HEK293 (cell line): ENCODE measurements around the gene PRICKLE3.

Source experiments
- BCL11A ChIP-seq: fragments of 450-650 bp; formaldehyde crosslinking; IDR thresholded peaks from 2 replicates; pipeline ENCODE4 v1.5.1; 2016; ENCODE audit warnings: low read depth, missing biosample characterization, missing genetic modification characterization
- GLIS2 ChIP-seq: fragments of 450-650 bp; formaldehyde crosslinking; IDR thresholded peaks from 2 replicates; pipeline ENCODE4 v1.5.1; 2016; ENCODE audit warnings: missing biosample characterization, missing genetic modification characterization
- SP2 ChIP-seq: fragments of 450-650 bp; formaldehyde crosslinking; IDR thresholded peaks from 2 replicates; pipeline ENCODE4 v1.5.1; 2016; ENCODE audit warnings: missing biosample characterization, missing genetic modification characterization
- SP7 ChIP-seq: fragments of 450-650 bp; formaldehyde crosslinking; IDR thresholded peaks from 2 replicates; pipeline ENCODE4 v1.5.1; 2016; ENCODE audit warnings: missing biosample characterization, missing genetic modification characterization
- ZBTB21 ChIP-seq: fragments of 450-650 bp; formaldehyde crosslinking; IDR thresholded peaks from 2 replicates; pipeline ENCODE4 v1.5.1; 2017; ENCODE audit warnings: missing biosample characterization, missing genetic modification characterization
- ZBTB8A ChIP-seq: fragments of 450-650 bp; formaldehyde crosslinking; IDR thresholded peaks from 2 replicates; pipeline ENCODE4 v1.5.1; 2016; ENCODE audit warnings: missing biosample characterization, missing genetic modification characterization
- ZNF112 ChIP-seq: fragments of 450-650 bp; formaldehyde crosslinking; IDR thresholded peaks from 2 replicates; pipeline ENCODE4 v1.5.0; 2017; ENCODE audit warnings: missing biosample characterization, missing genetic modification characterization
- ZNF169 ChIP-seq: fragments of 450-650 bp; formaldehyde crosslinking; IDR thresholded peaks from 2 replicates; pipeline ENCODE4 v1.5.1; 2016; ENCODE audit warnings: missing biosample characterization, missing genetic modification characterization
- ZNF175 ChIP-seq: fragments of 450-650 bp; formaldehyde crosslinking; IDR thresholded peaks from 2 replicates; pipeline ENCODE4 v1.5.1; 2016; ENCODE audit warnings: missing biosample characterization, missing genetic modification characterization
- ZNF311 ChIP-seq: fragments of 450-650 bp; formaldehyde crosslinking; IDR thresholded peaks from 2 replicates; pipeline ENCODE4 v1.5.1; 2017; ENCODE audit warnings: missing biosample characterization, missing genetic modification characterization, borderline replicate concordance
- ZNF354C ChIP-seq: fragments of 450-650 bp; formaldehyde crosslinking; IDR thresholded peaks from 2 replicates; pipeline ENCODE4 v1.5.1; 2016; ENCODE audit warnings: missing biosample characterization, missing genetic modification characterization, low read depth, borderline replicate concordance
- ZNF366 ChIP-seq: fragments of 450-650 bp; formaldehyde crosslinking; conservative IDR thresholded peaks from 2 replicates; pipeline ENCODE4 v1.5.1; 2016; ENCODE audit warnings: missing biosample characterization, missing genetic modification characterization
- ZNF394 ChIP-seq: fragments of 450-650 bp; formaldehyde crosslinking; IDR thresholded peaks from 2 replicates; pipeline ENCODE4 v1.5.1; 2016; ENCODE audit warnings: missing biosample characterization, missing genetic modification characterization, mild to moderate bottlenecking, moderate library complexity, borderline replicate concordance
- ZNF426 ChIP-seq: fragments of 450-650 bp; formaldehyde crosslinking; IDR thresholded peaks from 2 replicates; pipeline ENCODE4 v1.5.1; 2017; ENCODE audit warnings: missing biosample characterization, missing genetic modification characterization, mild to moderate bottlenecking, inconsistent platforms, moderate library complexity
- ZNF510 ChIP-seq: fragments of 450-650 bp; formaldehyde crosslinking; IDR thresholded peaks from 2 replicates; pipeline ENCODE4 v1.5.1; 2018; ENCODE audit warnings: mild to moderate bottlenecking, missing genetic modification characterization, missing biosample characterization; ENCODE audit not compliant: insufficient replicate concordance
- ZNF560 ChIP-seq: fragments of 450-650 bp; formaldehyde crosslinking; IDR thresholded peaks from 2 replicates; pipeline ENCODE4 v1.5.1; 2017; ENCODE audit warnings: missing biosample characterization, missing genetic modification characterization, borderline replicate concordance
- ZNF585B ChIP-seq: fragments of 450-650 bp; formaldehyde crosslinking; IDR thresholded peaks from 2 replicates; pipeline ENCODE4 v1.5.1; 2016; ENCODE audit warnings: missing biosample characterization, missing genetic modification characterization
- ZNF629 ChIP-seq: fragments of 450-650 bp; formaldehyde crosslinking; IDR thresholded peaks from 2 replicates; pipeline ENCODE4 v1.5.1; 2017; ENCODE audit warnings: missing biosample characterization, missing genetic modification characterization
- TF ChIP-seq, protein P1 (sequence below): fragments of 450-650 bp; formaldehyde crosslinking; IDR thresholded peaks from 2 replicates; pipeline ENCODE4 v1.5.1; 2017; ENCODE audit warnings: missing biosample characterization, missing genetic modification characterization
- TF ChIP-seq, protein P2 (sequence below): fragments of 450-650 bp; formaldehyde crosslinking; optimal IDR thresholded peaks from 2 replicates; pipeline ENCODE3; 2016; ENCODE audit warnings: missing biosample characterization, mild to moderate bottlenecking, missing genetic modification characterization
- TF ChIP-seq, protein P3 (sequence below): fragments of 450-650 bp; formaldehyde crosslinking; IDR thresholded peaks from 2 replicates; pipeline ENCODE4 v1.5.1; 2016; ENCODE audit warnings: missing biosample characterization, missing genetic modification characterization, low read depth
- TF ChIP-seq, protein P4 (sequence below): fragments of 450-650 bp; formaldehyde crosslinking; IDR thresholded peaks from 2 replicates; pipeline ENCODE4 v1.5.1; 2017; ENCODE audit warnings: missing biosample characterization, missing genetic modification characterization
- TF ChIP-seq, protein P5 (sequence below): fragments of 450-650 bp; formaldehyde crosslinking; IDR thresholded peaks from 2 replicates; pipeline ENCODE4 v1.5.1; 2016; ENCODE audit warnings: missing biosample characterization, missing genetic modification characterization
- TF ChIP-seq, protein P6 (sequence below): fragments of 450-650 bp; formaldehyde crosslinking; IDR thresholded peaks from 2 replicates; pipeline ENCODE4 v1.5.1; 2016; ENCODE audit warnings: missing biosample characterization, missing genetic modification characterization
- TF ChIP-seq, protein P7 (sequence below): fragments of 450-650 bp; formaldehyde crosslinking; IDR thresholded peaks from 2 replicates; pipeline ENCODE4 v1.5.1; 2016; ENCODE audit warnings: missing biosample characterization, missing genetic modification characterization

PRICKLE3 gene

DNA sequence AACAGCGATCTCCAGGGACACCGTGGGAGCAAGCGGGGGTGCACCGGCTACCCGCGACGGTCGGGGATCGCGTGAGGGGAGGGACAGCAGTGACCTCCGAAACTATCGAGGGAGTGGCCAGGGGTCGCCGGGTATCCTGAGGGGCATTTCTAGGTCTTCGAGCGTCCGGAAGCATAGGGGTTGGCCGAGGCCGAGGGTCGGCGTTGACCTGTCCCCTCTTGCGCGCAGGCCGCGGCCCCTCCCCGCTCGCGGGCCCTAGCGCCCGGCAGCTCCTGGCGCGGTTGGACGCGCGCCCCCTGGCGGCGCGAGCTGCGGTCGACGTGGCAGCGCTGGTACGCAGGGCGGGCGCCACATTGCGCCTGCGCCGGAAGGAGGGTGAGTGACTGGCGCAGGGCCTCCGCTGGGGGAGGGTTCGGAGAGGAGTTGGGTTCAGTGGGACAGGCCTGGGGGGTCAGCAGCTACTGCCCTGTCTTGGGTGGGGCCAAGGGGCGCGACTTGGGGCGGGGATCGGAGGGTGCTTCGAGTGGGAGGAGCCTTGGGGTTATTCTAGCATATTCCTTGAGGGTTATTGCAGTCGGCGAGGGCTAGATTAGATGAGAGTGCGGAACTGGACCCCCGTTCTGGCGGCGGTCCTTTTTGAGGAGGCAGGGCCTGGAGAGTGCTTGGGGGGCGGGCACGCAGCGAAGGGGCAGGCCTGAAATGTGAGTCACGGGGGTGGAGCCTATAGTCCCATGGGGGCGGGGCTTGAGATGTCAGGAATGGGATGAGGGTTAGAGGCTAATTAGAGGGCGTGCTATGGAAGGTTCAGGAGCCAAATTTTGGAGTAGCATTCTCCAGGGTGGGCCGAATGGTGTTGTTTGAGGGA is 22.4 kb downstream of the PRICKLE3 start (continued):
- TF ChIP-seq SP7 (tag by site-specific recombination) (peak; percentile 68), ZNF354C (tag by site-specific recombination) (no peak), BCL11A (peak; percentile 90), ZNF169 (tag by site-specific recombination) (no peak), ZNF426 (tag by site-specific recombination) (no peak), ZNF394 (tag by site-specific recombination) (peak; percentile 57), ZBTB8A (tag by site-specific recombination) (peak; percentile 48; the same call in 1 of the 2 replicates), ZNF311 (tag by site-specific recombination) (no peak), ZNF366 (tag by site-specific recombination) (peak; percentile 66; the same call in 1 of the 2 replicates), ZNF175 (tag by site-specific recombination) (no peak), ZNF629 (tag by site-specific recombination) (peak; percentile 41; the same call in 1 of the 2 replicates), GLIS2 (tag by site-specific recombination) (peak; percentile 97), ZBTB21 (tag by site-specific recombination) (no peak), ZNF510 (tag by site-specific recombination) (no peak), ZNF560 (tag by site-specific recombination) (no peak), ZNF585B (tag by site-specific recombination) (peak; percentile 21; the same call in 1 of the 2 replicates), SP2 (tag by site-specific recombination) (peak; percentile 89), ZNF112 (tag by site-specific recombination) (no peak)
- TF ChIP-seq, protein P1, sequence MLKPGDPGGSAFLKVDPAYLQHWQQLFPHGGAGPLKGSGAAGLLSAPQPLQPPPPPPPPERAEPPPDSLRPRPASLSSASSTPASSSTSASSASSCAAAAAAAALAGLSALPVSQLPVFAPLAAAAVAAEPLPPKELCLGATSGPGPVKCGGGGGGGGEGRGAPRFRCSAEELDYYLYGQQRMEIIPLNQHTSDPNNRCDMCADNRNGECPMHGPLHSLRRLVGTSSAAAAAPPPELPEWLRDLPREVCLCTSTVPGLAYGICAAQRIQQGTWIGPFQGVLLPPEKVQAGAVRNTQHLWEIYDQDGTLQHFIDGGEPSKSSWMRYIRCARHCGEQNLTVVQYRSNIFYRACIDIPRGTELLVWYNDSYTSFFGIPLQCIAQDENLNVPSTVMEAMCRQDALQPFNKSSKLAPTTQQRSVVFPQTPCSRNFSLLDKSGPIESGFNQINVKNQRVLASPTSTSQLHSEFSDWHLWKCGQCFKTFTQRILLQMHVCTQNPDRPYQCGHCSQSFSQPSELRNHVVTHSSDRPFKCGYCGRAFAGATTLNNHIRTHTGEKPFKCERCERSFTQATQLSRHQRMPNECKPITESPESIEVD (tag by site-specific recombination) = no peak
- TF ChIP-seq, protein P2, sequence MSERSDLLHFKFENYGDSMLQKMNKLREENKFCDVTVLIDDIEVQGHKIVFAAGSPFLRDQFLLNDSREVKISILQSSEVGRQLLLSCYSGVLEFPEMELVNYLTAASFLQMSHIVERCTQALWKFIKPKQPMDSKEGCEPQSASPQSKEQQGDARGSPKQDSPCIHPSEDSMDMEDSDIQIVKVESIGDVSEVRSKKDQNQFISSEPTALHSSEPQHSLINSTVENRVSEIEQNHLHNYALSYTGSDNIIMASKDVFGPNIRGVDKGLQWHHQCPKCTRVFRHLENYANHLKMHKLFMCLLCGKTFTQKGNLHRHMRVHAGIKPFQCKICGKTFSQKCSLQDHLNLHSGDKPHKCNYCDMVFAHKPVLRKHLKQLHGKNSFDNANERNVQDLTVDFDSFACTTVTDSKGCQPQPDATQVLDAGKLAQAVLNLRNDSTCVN (tag by site-specific recombination) = peak; percentile 55
- TF ChIP-seq, protein P3, sequence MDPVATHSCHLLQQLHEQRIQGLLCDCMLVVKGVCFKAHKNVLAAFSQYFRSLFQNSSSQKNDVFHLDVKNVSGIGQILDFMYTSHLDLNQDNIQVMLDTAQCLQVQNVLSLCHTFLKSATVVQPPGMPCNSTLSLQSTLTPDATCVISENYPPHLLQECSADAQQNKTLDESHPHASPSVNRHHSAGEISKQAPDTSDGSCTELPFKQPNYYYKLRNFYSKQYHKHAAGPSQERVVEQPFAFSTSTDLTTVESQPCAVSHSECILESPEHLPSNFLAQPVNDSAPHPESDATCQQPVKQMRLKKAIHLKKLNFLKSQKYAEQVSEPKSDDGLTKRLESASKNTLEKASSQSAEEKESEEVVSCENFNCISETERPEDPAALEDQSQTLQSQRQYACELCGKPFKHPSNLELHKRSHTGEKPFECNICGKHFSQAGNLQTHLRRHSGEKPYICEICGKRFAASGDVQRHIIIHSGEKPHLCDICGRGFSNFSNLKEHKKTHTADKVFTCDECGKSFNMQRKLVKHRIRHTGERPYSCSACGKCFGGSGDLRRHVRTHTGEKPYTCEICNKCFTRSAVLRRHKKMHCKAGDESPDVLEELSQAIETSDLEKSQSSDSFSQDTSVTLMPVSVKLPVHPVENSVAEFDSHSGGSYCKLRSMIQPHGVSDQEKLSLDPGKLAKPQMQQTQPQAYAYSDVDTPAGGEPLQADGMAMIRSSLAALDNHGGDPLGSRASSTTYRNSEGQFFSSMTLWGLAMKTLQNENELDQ (tag by site-specific recombination) = no peak
- TF ChIP-seq, protein P4, sequence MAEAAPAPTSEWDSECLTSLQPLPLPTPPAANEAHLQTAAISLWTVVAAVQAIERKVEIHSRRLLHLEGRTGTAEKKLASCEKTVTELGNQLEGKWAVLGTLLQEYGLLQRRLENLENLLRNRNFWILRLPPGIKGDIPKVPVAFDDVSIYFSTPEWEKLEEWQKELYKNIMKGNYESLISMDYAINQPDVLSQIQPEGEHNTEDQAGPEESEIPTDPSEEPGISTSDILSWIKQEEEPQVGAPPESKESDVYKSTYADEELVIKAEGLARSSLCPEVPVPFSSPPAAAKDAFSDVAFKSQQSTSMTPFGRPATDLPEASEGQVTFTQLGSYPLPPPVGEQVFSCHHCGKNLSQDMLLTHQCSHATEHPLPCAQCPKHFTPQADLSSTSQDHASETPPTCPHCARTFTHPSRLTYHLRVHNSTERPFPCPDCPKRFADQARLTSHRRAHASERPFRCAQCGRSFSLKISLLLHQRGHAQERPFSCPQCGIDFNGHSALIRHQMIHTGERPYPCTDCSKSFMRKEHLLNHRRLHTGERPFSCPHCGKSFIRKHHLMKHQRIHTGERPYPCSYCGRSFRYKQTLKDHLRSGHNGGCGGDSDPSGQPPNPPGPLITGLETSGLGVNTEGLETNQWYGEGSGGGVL (tag by site-specific recombination) = peak; percentile 93
- TF ChIP-seq, protein P5, sequence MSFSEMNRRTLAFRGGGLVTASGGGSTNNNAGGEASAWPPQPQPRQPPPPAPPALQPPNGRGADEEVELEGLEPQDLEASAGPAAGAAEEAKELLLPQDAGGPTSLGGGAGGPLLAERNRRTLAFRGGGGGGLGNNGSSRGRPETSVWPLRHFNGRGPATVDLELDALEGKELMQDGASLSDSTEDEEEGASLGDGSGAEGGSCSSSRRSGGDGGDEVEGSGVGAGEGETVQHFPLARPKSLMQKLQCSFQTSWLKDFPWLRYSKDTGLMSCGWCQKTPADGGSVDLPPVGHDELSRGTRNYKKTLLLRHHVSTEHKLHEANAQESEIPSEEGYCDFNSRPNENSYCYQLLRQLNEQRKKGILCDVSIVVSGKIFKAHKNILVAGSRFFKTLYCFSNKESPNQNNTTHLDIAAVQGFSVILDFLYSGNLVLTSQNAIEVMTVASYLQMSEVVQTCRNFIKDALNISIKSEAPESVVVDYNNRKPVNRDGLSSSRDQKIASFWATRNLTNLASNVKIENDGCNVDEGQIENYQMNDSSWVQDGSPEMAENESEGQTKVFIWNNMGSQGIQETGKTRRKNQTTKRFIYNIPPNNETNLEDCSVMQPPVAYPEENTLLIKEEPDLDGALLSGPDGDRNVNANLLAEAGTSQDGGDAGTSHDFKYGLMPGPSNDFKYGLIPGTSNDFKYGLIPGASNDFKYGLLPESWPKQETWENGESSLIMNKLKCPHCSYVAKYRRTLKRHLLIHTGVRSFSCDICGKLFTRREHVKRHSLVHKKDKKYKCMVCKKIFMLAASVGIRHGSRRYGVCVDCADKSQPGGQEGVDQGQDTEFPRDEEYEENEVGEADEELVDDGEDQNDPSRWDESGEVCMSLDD = peak; percentile 88
- TF ChIP-seq, protein P6, sequence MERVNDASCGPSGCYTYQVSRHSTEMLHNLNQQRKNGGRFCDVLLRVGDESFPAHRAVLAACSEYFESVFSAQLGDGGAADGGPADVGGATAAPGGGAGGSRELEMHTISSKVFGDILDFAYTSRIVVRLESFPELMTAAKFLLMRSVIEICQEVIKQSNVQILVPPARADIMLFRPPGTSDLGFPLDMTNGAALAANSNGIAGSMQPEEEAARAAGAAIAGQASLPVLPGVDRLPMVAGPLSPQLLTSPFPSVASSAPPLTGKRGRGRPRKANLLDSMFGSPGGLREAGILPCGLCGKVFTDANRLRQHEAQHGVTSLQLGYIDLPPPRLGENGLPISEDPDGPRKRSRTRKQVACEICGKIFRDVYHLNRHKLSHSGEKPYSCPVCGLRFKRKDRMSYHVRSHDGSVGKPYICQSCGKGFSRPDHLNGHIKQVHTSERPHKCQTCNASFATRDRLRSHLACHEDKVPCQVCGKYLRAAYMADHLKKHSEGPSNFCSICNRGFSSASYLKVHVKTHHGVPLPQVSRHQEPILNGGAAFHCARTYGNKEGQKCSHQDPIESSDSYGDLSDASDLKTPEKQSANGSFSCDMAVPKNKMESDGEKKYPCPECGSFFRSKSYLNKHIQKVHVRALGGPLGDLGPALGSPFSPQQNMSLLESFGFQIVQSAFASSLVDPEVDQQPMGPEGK (tag by site-specific recombination) = peak; percentile 99
- TF ChIP-seq, protein P7, sequence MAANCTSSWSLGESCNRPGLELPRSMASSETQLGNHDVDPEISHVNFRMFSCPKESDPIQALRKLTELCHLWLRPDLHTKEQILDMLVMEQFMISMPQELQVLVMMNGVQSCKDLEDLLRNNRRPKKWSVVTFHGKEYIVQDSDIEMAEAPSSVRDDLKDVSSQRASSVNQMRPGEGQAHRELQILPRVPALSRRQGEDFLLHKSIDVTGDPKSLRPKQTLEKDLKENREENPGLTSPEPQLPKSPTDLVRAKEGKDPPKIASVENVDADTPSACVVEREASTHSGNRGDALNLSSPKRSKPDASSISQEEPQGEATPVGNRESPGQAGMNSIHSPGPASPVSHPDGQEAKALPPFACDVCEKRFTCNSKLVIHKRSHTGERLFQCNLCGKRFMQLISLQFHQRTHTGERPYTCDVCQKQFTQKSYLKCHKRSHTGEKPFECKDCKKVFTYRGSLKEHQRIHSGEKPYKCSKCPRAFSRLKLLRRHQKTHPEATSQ = no peak
